ENCODE data around the gene ATP8A2. TPM values are rescaled to one million over a fixed set of nuclear protein-coding genes. Genes with fewer than 3 reads are reported as not detected.

ATP8A2 gene
- total RNA-seq, 2 experiments from 2014 or later: not detected

- intact Hi-C loops (cut with micrococcal nuclease; ENCODE audit: unreplicated experiment): no loop called here
- POLR2A ChIA-PET: no interaction called here
- H4K20me1 ChIP-seq (ENCODE audit: insufficient read depth, low read length): no peaks in the 10 kb centered on the region
- no peaks in the 10 kb centered on the region for H3K36me3 ChIP-seq (ENCODE audit: insufficient read depth, low read length)
- H3K4me2 ChIP-seq (ENCODE audit: low read length): no peak overlapping the region
- no peak overlapping the region for H3K27ac ChIP-seq (ENCODE audit: low read depth, low read length, poor library complexity, severe bottlenecking)
- BruUV-seq (replicated peaks): no TSS peak
- H3K4me1 ChIP-seq (ENCODE audit: insufficient read depth, low read length, poor library complexity, severe bottlenecking): no peaks in the 10 kb centered on the region
- H3K79me2 ChIP-seq (ENCODE audit: insufficient read depth, low read depth, low read length): no peaks in the 10 kb centered on the region
- CTCF ChIA-PET (ENCODE audit: unreplicated experiment): no interaction called here
- H3K4me3 ChIP-seq (ENCODE audit: low read depth, low read length, poor library complexity, severe bottlenecking): no peak overlapping the region
- no peaks in the 10 kb centered on the region for H3K9me3 ChIP-seq (ENCODE audit: low read length)
- TF ChIP-seq CTCF (conservative IDR thresholded peaks at IDR 0.05; ENCODE audit: low read length): no peak
- no peak for TF ChIP-seq EZH2phosphoT487 (IDR thresholded peaks at IDR 0.05; ENCODE audit: borderline replicate concordance, low read depth, low read length)
- no peaks in the 10 kb centered on the region for H3K9me2 ChIP-seq (ENCODE audit: insufficient read depth, low read length)
- no peak for DNase-seq (ENCODE audit: low spot score)
- H2AFZ ChIP-seq (ENCODE audit: low read length): no peak overlapping the region
These were observed 548.5 kb downstream of the ATP8A2 start for GRCh38 chr13:25920277-25920676.

GRCh38 chr13:25920931-25921330 is 549.2 kb downstream of the ATP8A2 start:
- no peak overlapping the region for H3K4me2 ChIP-seq (ENCODE audit: low read length)
- no TSS peak for BruUV-seq (replicated peaks)
- no peak for TF ChIP-seq CTCF (conservative IDR thresholded peaks at IDR 0.05; ENCODE audit: low read length)
- TF ChIP-seq EZH2phosphoT487 (IDR thresholded peaks at IDR 0.05; ENCODE audit: borderline replicate concordance, low read depth, low read length): no peak
- no peaks in the 10 kb centered on the region for H3K79me2 ChIP-seq (ENCODE audit: insufficient read depth, low read depth, low read length)
- POLR2A ChIA-PET: no interaction called here
- H3K4me1 ChIP-seq (ENCODE audit: insufficient read depth, low read length, poor library complexity, severe bottlenecking): no peaks in the 10 kb centered on the region
- DNase-seq (ENCODE audit: low spot score): no peak
- no peaks in the 10 kb centered on the region for H3K36me3 ChIP-seq (ENCODE audit: insufficient read depth, low read length)
- H3K9me3 ChIP-seq (ENCODE audit: low read length): no peaks in the 10 kb centered on the region
- no peaks in the 10 kb centered on the region for H4K20me1 ChIP-seq (ENCODE audit: insufficient read depth, low read length)
- intact Hi-C loops (cut with micrococcal nuclease; ENCODE audit: unreplicated experiment): no loop called here
- CTCF ChIA-PET (ENCODE audit: unreplicated experiment): no interaction called here
- no peaks in the 10 kb centered on the region for H3K9me2 ChIP-seq (ENCODE audit: insufficient read depth, low read length)
- no peak overlapping the region for H2AFZ ChIP-seq (ENCODE audit: low read length)
- no peak overlapping the region for H3K4me3 ChIP-seq (ENCODE audit: low read depth, low read length, poor library complexity, severe bottlenecking)
- H3K27ac ChIP-seq (ENCODE audit: low read depth, low read length, poor library complexity, severe bottlenecking): no peak overlapping the region

GRCh38 chr13:25922376-25922775 is 550.6 kb downstream of the ATP8A2 start:
- ChIA-PET CTCF (ENCODE audit: unreplicated experiment) (no interaction called here), POLR2A (no interaction called here)
- no peak for TF ChIP-seq CTCF (conservative IDR thresholded peaks at IDR 0.05; ENCODE audit: low read length)
- TF ChIP-seq EZH2phosphoT487 (IDR thresholded peaks at IDR 0.05; ENCODE audit: borderline replicate concordance, low read depth, low read length): no peak
- Histone ChIP-seq H3K4me2 (ENCODE audit: low read length) (no peak overlapping the region), H3K79me2 (ENCODE audit: insufficient read depth, low read depth, low read length) (no peaks in the 10 kb centered on the region), H3K9me3 (ENCODE audit: low read length) (no peaks in the 10 kb centered on the region), H3K4me1 (ENCODE audit: insufficient read depth, low read length, poor library complexity, severe bottlenecking) (no peaks in the 10 kb centered on the region), H3K36me3 (ENCODE audit: insufficient read depth, low read length) (no peaks in the 10 kb centered on the region), H3K9me2 (ENCODE audit: insufficient read depth, low read length) (no peaks in the 10 kb centered on the region), H3K27ac (ENCODE audit: low read depth, low read length, poor library complexity, severe bottlenecking) (no peak overlapping the region), H3K4me3 (ENCODE audit: low read depth, low read length, poor library complexity, severe bottlenecking) (no peak overlapping the region), H4K20me1 (ENCODE audit: insufficient read depth, low read length) (no peaks in the 10 kb centered on the region), H2AFZ (ENCODE audit: low read length) (no peak overlapping the region)
- BruUV-seq (replicated peaks): no TSS peak
- intact Hi-C loops (cut with micrococcal nuclease; ENCODE audit: unreplicated experiment): no loop called here
- DNase-seq (ENCODE audit: low spot score): no peak

Data from OCI-LY7 (cell line).